Retina (tissue), 1 donor: Measurements from ENCODE around the gene DYSF.

Experiments
- DNase-seq: peaks from one replicate; pipeline ENCODE4 v3.0.0-alpha.2; 2016

Gene DYSF

DNA sequence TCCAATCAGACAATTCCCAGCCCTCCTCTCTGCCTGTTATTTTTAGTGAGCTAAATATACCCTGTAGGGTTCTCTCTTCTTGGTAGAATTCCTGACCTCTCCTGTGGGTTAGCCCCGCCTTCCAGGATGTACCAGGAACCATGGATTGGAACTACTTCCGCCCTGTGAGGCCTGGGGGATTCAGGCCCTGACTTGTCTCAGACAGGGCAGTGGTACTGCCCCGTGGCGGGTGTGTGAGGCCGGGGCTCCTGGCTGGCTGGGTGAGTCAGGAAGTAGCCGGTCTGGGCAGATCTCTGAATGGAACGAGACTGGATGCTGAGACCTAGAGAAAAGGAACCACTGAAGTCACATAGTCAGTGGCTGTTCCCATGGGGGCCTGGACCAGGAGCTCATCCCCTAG, 50.5 kb downstream of the DYSF start:
- no peak for DNase-seq

DNA sequence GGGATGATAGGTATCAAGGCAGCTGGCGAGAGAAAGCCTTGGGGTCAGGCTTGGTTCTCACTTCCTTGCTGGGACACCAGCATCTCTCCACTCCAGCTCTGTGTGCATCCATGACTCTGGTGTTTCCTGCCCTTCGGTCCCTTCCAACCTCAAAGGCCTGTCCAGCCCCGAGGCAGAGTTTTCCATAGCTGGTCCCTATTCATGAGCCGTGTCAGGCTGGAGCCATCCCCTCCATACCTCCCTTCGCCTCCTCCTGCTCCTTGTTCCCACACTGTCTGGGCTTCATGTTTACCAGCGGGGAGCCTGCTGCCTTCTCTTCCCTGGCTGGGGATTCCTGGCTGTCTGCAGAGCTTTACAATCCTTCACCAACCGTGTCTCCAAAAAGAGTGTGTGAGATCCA, 51.2 kb downstream of the DYSF start:
- no peak for DNase-seq

DNA sequence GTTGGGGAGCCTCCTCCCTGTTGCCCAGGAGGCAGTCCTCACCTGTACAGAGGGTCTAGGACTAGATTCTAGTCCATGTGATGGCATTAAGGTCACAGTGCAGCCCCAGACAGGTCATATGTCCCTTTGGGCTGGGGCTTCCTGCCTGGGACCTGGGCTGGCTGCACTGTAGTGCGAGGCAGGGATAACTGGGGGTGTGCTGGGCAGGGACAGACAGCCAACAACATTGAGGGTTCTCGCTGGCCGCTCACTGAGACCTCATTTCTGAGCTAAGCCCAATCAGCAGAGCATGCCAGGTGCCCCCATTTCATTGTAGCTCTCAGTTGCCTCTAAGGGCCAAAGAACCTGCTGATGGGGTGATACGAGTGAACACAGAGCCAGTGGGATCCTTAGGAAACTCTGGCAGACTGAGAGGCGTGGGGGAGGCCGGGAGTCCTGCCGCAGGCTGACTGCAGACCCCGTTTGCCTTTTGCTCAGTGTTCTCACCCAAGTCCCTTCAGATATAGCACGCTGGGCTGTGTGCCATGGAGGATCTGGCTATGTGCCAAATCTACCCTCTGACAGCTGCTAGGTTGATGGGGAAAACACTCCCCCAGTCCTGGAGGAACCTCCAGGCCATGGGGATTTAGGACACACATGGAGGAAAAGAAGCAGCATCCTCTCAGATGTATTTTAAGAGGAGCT, 51.9 kb downstream of the DYSF start:
- no peak for DNase-seq

DNA sequence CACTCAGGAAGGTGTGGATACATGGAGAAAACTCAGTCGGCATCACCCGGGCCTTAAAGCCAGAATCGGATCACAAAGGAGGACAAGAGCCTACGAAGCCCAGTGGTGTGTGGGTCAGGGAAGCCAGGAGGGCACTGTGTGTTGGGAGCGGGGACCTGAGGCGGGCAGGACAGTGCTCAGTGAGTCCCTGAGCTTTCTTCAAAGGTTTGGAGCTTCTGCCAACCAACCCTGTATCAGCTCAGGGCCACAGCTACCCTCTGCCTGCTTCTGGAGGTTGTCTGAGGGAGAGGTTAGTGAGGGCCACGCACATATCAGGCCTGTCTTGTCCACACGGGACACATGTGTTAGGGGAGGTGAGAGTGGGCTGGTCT, 52.4 kb downstream of the DYSF start:
- no peak for DNase-seq

DNA sequence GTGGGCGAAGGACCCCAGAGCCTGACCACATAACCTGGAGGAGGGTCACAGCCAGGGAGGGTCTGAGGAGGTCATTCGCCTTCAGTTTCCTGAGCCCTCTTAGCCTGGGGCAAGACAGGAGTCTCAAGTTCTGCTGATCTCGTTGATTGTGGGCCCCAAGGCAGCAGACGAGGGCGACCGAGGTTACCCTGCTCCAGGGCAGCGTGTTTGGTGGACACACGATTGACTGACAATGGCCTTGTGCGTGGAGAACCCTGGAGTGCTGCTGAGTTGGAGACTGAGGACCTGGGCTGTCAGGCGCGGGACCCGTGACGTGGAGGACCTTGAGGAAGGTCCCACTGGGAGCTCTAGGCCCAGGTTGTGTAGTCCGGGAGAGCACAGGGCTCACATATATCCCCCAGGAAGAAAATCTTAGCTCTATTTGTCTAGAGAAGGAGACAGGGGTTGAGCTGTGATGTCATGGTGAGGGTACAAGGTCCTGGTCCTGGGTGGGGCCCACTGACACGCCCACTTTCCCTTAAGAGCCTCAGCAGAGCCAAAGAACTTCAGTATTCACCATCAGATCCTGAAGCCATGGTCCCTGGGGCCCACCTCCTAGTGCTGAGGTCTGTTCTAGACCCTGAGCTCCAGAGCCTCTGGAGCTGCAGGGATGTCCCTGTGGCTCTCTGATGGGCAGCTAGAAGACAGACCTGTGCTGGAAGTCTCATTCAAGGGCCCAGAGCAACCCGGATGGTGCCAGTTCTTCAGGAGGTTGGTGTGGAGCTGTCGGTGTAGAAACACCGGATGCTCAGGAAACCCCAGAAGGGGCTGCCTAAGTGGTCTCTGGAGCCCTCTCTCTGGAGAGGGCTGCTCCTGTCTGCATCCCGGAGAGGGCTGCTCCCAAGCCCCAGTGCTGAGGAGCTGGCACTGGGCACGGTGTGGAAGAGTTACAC, 53.1 kb downstream of the DYSF start:
- DNase-seq: no peak

DNA sequence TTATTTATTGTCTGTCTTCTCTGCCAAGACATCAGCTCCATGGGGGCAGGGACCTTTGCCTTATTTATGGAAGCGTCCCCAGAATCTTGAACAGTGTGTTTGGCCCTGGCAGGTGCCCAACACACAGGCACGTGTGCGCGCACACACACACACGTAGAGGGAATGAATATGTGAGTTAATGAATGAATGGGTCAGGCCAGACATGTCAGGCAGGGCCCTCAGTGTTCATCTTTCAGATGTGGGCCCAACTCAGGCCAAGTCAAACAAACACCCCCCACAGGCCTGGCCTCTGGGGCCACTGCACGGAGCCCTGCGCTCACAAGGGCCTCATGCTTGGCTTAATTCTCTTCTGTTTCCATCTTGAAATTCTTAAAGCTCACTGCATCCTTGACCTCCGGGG, 54.1 kb downstream of the DYSF start:
- DNase-seq: no peak

DNA sequence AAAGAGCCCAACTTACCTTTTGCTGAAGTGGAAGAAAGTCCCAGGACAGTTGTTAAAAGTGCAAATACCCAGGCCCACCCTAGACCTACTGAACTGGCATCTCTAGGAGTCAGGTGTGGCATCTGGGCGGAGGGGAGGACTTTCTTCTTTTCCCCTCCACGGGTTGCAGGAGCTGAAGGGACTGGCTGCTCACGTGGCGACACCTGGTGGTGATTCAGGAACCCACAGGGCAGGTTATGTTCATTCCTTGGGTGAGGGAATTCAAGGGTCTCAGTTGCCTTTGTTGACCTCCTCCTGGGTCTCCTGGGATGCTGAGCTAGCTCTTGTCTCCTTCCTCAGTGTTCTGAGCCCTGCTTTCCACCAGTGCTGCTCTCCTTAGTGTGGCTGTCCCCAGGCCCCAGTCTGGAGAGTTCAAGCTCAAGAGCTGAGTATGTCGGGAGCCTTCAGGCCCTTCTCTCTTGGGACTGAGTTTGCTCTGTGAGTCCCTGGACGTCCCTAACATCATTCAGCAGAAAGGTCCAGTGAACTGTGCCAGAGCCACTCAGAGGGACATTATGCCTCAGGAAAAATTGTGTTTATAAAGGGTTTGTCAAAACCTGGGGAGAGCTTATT, 56.9 kb downstream of the DYSF start:
- DNase-seq: peak; percentile 78

DNA sequence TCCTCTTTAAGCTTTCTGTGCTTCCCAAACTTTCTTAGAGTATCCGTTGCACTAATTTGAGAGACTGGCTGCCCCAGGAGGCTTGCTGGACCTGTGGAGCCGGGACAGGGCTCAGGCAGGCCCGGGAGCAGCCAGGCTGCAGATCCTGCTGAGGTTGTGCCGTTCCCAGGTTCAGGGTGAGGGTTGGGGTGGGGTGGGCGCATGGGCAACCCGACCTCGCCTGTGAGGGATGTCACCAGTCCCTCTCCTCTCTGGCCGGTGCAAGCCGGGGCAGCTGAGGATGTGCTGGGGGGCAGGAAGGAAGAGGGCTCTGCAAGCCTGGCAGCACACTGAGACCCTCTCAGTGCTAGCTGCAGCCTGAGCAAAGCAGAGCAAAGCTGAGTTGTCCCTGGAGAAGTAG, 57.6 kb downstream of the DYSF start:
- no peak for DNase-seq

DNA sequence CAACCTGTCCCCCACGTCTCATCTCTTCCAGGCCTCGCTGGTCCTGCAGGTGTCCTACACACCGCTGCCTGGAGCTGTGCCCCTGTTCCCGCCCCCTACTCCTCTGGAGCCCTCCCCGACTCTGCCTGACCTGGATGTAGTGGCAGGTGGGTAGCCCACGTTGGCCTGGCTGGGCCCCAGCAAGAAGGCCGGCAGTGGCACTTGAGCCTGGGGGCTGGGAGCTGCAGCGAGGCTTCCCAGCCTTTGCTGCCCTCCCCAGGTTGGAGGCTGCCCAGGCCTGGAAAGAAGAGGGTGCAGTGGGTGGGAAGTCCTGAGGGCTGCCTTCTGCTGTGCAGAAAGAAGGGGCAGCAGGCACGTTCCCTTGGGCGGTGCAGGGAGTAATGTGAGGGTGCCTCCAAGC, 58.4 kb downstream of the DYSF start:
- no peak for DNase-seq

DNA sequence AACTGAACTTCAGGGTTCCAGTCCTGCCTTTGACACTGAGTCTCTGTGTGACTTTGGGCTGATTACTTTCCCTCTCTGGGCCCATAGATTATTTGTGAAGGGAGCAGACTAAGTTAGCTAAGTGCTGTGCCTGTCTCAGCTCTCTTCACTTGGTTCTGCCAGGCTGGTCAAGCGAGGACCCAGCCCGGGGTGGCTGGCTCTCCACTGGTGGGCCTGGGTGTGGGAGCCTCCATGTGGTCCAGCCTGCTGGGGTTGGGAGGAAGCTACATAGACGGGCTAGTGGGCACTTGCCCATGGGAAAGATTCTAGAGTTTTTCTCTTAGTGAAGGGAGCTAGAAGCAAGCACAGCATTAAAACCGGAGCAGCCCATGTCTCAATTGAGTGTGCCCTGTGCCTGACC, 59.0 kb downstream of the DYSF start:
- no peak for DNase-seq

DNA sequence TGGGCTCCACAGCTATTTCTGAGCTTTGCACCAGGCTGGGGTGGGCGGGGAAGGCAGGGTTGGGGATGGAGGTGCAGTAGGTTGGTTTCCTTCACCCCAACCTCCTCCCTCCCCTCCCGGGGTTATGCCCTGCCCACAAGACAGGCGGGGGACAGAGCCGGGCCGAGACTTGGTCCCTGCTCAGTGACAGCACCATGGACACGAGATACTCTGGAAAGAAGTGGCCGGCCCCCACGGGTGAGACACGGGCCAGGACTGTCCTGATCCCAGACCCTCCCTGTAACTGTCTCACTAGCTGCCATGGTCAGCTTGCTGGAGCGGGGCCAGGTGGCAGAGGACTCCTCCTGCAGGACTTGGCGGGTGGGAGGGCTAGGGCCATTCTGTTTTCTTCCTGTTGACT, 59.7 kb downstream of the DYSF start:
- DNase-seq: no peak

DNA sequence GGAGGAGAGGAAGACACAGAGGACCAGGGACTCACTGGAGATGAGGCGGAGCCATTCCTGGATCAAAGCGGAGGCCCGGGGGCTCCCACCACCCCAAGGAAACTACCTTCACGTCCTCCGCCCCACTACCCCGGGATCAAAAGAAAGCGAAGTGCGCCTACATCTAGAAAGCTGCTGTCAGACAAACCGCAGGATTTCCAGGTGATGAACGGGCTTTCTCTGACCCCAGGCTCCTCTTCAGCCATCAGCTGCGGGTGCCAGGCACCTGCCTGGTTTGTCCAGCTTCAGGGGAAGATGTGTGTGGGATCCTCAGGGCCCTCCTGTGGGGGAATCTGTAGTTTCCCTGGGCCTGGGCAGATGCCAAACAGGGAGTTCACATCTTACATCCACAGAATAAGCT, 60.4 kb downstream of the DYSF start:
- DNase-seq: no peak

DNA sequence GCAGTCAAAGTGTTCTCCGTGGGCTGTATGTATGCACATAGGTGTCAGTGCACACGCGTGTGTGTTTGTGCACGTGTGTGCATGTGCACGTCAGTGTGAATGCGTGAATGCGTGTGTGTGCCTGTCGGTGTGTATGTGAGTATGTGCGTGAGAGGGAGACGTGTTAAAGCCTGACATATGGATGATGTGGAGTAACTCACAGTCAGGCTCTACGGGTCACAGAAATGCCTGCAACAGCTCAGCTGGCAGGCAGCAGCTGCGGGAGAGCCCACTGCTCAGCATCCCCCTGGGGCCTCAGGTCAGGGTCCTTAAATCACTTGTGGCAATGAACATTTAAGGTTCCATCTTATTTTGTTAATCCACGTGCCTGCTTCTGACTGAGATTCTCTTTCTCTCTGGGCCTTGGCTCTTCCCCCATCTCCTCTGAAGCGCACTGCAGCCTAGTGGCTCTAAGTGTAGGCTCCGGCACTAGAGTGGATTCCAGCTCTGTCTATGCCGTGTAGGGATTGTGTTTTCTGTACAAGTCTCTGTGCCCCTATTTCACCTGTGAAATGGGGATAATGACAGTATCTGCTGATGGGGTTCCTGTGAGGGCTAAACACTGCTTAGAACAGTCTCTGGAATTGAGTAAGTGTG, 63.0 kb downstream of the DYSF start:
- DNase-seq: no peak

DNA sequence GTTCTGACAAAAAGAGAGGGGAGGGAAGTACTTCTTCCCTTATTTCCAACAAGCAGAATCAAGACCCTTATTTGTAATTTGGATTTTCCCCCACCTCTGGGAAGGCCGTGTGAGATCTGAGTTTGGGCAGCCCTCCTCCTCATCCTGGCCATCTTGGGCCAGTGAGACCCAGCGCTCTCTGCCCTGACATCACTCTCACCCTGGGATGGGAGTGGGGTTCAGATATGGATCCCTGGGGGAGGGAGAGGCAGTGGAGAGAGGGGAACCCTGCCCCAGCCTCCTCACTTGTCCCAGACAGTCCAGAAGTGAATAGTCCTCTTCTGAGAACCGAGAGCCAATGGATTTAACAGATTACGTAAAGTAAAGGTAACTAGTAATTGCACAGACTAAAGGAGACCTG, 64.5 kb downstream of the DYSF start:
- DNase-seq: no peak

DNA sequence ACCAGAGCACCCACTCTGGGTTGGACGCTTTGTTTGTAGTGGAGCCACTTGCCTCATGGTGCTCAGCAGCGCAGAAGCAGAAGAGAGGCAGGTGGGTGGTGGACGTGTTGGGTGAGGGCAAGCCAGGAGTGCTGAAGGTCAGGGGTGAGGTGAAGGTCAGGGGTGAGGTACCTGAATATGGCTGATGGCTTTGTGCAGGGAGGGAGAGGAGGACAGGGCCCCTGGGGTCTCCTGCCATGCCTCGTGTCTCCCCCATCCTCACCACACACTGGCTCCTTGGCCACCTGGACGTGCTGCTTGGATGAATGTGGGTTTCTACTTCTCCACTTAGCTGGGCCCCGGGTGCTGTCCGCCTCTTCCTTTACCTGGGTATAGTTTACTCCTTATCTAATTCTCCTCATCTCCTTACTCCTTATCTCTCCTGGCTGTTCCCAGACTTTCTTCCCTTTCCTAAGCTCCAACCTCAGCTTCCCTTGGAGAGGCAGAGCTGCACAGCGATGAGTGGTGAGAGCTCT, 68.1 kb downstream of the DYSF start:
- no peak for DNase-seq

DNA sequence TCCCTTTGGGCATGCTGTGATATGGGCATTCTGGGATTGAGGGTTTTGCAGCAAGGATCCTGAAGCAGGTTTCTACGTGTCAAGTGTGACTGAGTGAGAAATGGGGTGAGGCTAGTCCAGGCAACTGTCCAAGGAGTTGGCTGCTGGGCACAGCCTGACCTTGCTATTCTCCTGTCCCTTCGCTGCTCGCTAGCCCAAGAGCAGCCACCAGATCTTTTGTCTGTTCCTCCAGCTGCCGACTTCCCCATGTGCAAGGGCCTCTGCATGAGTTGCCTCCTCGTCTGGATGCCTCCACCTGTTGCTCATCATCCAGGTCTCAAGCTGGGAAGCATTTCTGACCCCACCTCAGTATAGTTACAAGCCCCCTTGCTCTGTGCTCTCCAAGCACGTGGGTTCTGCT, 71.1 kb downstream of the DYSF start:
- no peak for DNase-seq

DNA sequence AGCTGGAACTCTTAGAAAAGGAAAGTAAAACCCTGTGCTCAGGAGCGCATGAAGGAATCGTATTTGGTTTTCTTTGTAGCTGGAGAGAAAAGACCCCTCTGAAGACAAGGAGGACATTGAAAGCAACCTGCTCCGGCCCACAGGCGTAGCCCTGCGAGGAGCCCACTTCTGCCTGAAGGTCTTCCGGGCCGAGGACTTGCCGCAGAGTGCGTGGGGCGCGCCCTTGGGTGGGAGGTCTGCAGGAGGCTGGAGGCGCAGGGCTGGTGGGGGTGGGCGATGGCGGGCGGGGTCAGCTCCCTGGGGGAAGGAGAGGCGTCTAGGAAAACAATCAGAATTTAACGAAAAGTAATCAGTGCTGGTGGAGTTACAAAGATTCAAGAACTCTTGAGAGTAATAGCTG, 72.8 kb downstream of the DYSF start:
- DNase-seq: no peak

DNA sequence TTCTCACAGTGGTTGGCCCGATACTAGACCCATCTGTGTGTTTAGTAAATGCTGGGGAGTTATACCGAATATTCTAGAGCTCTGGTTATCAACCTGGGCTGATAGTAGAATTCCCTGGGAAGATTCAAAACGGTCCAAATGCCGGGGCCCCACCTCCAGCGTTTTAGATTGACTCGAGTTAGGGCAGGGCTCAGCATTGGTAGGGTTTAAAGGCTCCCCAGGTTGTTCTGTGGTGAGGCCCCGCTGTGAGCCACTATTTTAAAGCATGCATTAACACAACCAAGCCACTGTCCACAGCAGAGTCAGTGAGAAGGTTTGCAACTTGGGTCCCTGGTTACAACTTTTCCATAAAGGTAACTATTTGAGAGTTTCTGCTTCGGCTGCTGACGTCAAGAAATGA, 73.6 kb downstream of the DYSF start:
- no peak for DNase-seq

DNA sequence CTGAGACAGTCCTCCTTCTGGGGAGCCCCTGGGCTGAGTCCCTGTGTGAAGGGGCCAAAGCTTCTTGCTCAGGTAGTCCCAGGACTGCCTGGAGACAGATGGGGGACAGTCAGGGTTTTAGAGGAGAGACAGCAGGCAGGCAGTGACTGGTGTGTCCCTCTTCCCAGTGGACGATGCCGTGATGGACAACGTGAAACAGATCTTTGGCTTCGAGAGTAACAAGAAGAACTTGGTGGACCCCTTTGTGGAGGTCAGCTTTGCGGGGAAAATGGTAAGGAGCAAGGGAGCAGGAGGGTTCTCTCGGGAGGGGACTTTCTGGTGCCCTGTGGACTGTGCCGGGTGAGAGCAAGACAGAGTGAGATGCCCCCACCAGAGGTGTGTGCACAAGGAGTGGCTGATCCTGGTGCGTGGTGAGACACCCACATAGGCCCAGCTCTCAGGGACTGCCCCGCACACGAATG, 74.8 kb downstream of the DYSF start:
- DNase-seq: no peak

DNA sequence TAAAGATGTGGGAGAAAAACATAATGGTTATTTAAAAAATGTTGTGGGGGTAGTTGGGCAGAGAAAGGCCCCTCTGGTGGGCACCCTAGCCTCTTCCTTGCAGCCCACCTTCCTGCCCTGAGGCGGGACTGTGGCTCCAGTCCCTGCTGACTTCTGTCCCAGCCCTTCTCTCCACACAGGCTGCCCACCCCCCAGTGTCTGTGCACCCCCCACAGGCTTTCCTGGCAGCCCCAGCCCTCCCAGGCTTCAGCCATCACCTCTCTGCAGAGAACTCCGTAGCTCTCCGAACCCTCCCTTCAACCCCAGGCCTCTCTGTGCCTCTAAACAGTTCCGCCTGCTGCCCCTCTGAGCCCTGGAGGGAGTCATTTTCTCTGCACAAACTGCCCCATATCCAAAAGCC, 75.4 kb downstream of the DYSF start:
- no peak for DNase-seq

DNA sequence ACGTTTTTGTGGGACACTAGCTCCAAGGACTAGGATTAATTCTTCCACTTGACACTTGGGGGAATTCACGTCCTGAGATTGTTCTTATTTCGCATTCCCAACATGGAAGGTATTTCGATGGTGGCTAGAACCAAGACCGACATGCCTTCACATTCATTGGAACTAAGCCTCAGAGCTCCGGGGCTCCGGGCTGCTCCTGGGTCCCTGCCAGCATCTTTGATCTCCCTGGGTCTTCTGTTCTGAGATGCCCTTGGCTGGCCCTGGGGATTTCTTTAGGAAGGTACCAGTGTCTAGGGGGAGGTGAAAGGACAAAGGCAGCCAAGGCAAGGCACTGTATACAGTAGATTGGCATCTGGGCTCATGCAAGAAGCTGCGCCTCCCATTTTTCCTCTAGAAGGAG, 76.8 kb downstream of the DYSF start:
- no peak for DNase-seq

DNA sequence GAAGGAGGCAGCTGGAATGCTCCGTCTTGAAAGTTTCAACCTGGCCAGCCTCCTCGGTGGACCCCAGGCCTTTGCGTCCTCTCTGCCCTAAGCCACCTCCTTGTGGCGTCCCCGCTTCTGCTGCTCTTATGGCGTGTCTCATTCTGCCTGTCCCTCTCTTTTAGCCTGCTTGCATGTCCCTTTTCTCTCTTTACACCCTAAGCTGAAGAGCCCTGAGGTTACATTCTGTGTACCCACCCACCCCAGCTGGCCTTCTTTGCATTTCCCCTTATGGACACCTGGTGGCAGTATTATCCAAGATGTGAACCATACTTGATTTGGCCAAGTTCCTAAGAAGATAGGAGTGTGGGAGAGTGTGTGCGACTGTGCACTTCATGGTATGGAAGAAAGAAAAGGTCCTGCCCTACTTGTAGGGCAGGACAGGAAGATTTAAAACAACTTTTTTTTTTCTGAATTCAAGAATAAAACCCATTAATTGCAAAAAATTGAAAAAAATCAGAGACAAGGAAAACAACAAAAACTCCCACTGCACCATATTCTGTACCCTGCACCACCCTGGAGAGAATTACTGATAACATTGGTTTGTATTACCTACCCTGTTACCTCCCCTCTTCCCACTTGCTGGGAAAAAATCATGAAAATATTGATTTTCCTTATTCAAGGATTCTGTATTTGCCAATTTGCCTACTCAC, 77.4 kb downstream of the DYSF start:
- DNase-seq: peak; percentile 50
